ENCODE measurements around the gene IL27RA.

DNA sequence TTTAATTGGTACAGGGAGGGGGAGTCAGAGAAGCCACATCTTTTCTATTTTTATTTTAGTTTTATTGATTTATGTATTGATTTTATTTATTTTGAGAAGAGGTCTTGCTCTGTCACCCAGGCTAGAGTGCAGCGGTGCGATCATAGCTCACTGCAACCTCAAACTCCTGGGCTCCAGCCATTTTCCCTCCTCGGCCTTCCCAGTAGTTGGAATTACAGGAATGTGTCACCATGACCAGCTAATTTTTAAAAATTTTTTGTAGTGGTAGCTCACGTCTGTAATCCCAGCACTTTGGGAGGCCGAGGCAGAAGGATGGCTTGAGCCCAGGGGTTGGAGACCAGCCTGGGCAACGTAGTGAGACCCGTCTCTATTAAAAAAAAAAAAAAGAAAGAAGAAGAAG, 4.1 kb downstream of the IL27RA start:
- no peak for TF ChIP-seq EZH2 (IDR thresholded peaks at IDR 0.05)
- TF ChIP-seq, protein P1, sequence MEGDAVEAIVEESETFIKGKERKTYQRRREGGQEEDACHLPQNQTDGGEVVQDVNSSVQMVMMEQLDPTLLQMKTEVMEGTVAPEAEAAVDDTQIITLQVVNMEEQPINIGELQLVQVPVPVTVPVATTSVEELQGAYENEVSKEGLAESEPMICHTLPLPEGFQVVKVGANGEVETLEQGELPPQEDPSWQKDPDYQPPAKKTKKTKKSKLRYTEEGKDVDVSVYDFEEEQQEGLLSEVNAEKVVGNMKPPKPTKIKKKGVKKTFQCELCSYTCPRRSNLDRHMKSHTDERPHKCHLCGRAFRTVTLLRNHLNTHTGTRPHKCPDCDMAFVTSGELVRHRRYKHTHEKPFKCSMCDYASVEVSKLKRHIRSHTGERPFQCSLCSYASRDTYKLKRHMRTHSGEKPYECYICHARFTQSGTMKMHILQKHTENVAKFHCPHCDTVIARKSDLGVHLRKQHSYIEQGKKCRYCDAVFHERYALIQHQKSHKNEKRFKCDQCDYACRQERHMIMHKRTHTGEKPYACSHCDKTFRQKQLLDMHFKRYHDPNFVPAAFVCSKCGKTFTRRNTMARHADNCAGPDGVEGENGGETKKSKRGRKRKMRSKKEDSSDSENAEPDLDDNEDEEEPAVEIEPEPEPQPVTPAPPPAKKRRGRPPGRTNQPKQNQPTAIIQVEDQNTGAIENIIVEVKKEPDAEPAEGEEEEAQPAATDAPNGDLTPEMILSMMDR (IDR thresholded peaks at IDR 0.05 in 2 of 3, conservative IDR thresholded peaks at IDR 0.05 in 1 of 3; ENCODE audit: borderline replicate concordance in 1 of 3, insufficient read depth in 1 of 3, low read depth in 2 of 3, low read length in 2 of 3) = no peak
- TF ChIP-seq, protein P2, sequence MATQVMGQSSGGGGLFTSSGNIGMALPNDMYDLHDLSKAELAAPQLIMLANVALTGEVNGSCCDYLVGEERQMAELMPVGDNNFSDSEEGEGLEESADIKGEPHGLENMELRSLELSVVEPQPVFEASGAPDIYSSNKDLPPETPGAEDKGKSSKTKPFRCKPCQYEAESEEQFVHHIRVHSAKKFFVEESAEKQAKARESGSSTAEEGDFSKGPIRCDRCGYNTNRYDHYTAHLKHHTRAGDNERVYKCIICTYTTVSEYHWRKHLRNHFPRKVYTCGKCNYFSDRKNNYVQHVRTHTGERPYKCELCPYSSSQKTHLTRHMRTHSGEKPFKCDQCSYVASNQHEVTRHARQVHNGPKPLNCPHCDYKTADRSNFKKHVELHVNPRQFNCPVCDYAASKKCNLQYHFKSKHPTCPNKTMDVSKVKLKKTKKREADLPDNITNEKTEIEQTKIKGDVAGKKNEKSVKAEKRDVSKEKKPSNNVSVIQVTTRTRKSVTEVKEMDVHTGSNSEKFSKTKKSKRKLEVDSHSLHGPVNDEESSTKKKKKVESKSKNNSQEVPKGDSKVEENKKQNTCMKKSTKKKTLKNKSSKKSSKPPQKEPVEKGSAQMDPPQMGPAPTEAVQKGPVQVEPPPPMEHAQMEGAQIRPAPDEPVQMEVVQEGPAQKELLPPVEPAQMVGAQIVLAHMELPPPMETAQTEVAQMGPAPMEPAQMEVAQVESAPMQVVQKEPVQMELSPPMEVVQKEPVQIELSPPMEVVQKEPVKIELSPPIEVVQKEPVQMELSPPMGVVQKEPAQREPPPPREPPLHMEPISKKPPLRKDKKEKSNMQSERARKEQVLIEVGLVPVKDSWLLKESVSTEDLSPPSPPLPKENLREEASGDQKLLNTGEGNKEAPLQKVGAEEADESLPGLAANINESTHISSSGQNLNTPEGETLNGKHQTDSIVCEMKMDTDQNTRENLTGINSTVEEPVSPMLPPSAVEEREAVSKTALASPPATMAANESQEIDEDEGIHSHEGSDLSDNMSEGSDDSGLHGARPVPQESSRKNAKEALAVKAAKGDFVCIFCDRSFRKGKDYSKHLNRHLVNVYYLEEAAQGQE (IDR thresholded peaks at IDR 0.05; ENCODE audit: low read depth) = no peak
- TF ChIP-seq ZNF274 (IDR thresholded peaks at IDR 0.05; ENCODE audit: low read depth, low read length) = no peak
- no peak for TF ChIP-seq CEBPB (IDR thresholded peaks at IDR 0.05; ENCODE audit: low read depth)
- TF ChIP-seq ZFX (IDR thresholded peaks at IDR 0.05) = no peak
- TF ChIP-seq SP1 (IDR thresholded peaks at IDR 0.05; ENCODE audit: low read depth) = no peak
- TF ChIP-seq JUND (IDR thresholded peaks at IDR 0.05) = no peak
- no peak for TF ChIP-seq POLR2AphosphoS5 (IDR thresholded peaks at IDR 0.05; ENCODE audit: low read depth, low read length)
- no peak for TF ChIP-seq SIN3A (IDR thresholded peaks at IDR 0.05; ENCODE audit: low read depth)

Measured in HCT116 (cell line).